Vagina (tissue), 2 donors: ENCODE data around the gene TBCD.

Experiments used
- POLR2A ChIP-seq, 2 donors: fragments of 450-650 bp; IDR thresholded peaks; one replicate each; pipeline ENCODE4 v1.6.1; 2017; ENCODE audit warnings: antibody characterized with exemption in 2 of 2, mild to moderate bottlenecking in 2 of 2, moderate library complexity in 2 of 2
- TF ChIP-seq, protein P1 (sequence below), 3 experiments: fragments of 450-650 bp in 2 of 3; fragments of 200-600 bp in 1 of 3; sonication (generic) in 1 of 3; IDR thresholded peaks; one replicate each; pipeline ENCODE4 v1.5.1; 2017 to 2019; ENCODE audit warnings: antibody characterized with exemption in 3 of 3, mild to moderate bottlenecking in 2 of 3, moderate library complexity in 2 of 3

DNA sequence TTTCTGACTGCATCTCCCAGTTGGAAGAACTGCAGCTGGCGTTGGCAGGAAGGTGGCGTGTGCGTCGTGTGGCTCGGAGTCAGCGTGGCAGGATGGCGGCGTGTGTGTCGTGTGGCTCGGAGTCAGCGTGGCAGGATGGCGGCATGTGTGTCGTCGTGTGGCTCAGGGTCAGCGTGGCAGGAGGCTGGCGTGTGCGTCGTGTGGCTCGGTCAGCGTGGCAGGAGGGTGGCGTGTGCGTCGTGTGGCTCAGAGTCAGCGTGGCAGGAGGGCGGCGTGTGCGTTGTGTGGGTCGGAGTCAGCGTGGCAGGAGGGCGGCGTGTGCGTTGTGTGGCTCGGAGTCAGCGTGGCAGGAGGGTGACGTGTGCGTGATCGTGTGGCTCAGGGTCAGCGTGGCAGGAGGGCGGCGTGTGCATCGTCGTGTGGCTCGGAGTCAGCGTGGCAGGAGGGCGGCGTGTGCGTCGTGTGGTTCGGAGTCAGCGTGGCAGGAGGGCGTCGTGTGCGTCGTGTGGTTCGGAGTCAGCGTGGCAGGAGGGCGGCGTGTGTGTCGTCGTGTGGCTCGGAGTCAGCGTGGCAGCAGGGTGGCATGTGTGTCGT lies 49.6 kb downstream of the TBCD start:
- TF ChIP-seq, protein P1, sequence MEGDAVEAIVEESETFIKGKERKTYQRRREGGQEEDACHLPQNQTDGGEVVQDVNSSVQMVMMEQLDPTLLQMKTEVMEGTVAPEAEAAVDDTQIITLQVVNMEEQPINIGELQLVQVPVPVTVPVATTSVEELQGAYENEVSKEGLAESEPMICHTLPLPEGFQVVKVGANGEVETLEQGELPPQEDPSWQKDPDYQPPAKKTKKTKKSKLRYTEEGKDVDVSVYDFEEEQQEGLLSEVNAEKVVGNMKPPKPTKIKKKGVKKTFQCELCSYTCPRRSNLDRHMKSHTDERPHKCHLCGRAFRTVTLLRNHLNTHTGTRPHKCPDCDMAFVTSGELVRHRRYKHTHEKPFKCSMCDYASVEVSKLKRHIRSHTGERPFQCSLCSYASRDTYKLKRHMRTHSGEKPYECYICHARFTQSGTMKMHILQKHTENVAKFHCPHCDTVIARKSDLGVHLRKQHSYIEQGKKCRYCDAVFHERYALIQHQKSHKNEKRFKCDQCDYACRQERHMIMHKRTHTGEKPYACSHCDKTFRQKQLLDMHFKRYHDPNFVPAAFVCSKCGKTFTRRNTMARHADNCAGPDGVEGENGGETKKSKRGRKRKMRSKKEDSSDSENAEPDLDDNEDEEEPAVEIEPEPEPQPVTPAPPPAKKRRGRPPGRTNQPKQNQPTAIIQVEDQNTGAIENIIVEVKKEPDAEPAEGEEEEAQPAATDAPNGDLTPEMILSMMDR (IDR thresholded peaks at IDR 0.05): no peak
- TF ChIP-seq POLR2A (IDR thresholded peaks at IDR 0.05): no peak
